ENCODE results near the gene C22orf23. TPM values are rescaled to one million over a fixed set of nuclear protein-coding genes. Genes with fewer than 3 reads are reported as not detected.

The C22orf23 gene
- total RNA-seq, 1 donor = 0.72 TPM

GRCh38 chr22:37996515-37997246 is 43.3 kb upstream of the C22orf23 start:
- no peak for TF ChIP-seq CTCF (IDR thresholded peaks at IDR 0.05; ENCODE audit: extremely low read depth, low read depth, low read length)
- no peak overlapping the region for H3K4me2 ChIP-seq (ENCODE audit: insufficient read depth, low read length)
- H3K79me2 ChIP-seq (ENCODE audit: insufficient read depth, low read length) = no peaks in the 10 kb centered on the region
- no peaks in the 10 kb centered on the region for H3K27me3 ChIP-seq (ENCODE audit: insufficient read depth, low read length)
- no peak overlapping the region for H3K4me3 ChIP-seq (ENCODE audit: insufficient read depth, low read length)
- no peaks in the 10 kb centered on the region for H4K20me1 ChIP-seq (ENCODE audit: insufficient read depth, low read length)
- H3K27ac ChIP-seq (ENCODE audit: low read depth, low read length) = no peak overlapping the region
- H3K9me3 ChIP-seq (ENCODE audit: low read depth, low read length) = no peaks in the 10 kb centered on the region
- peak; percentile 60 for DNase-seq (ENCODE audit: insufficient read length, low spot score, missing footprints)
- no peak overlapping the region for H2AFZ ChIP-seq (ENCODE audit: low read length)
- peaks cover 6% of the 10 kb centered on the region for H3K4me1 ChIP-seq (ENCODE audit: insufficient read depth, low read length)
- H3K36me3 ChIP-seq (ENCODE audit: insufficient read depth, low read length) = no peaks in the 10 kb centered on the region

- no peak overlapping the region for H3K27ac ChIP-seq (ENCODE audit: low read depth, low read length)
- peaks cover 6% of the 10 kb centered on the region for H3K4me1 ChIP-seq (ENCODE audit: insufficient read depth, low read length)
- no peak overlapping the region for H2AFZ ChIP-seq (ENCODE audit: low read length)
- no peak for TF ChIP-seq CTCF (IDR thresholded peaks at IDR 0.05; ENCODE audit: extremely low read depth, low read depth, low read length)
- no peaks in the 10 kb centered on the region for H3K27me3 ChIP-seq (ENCODE audit: insufficient read depth, low read length)
- H3K36me3 ChIP-seq (ENCODE audit: insufficient read depth, low read length) = no peaks in the 10 kb centered on the region
- H4K20me1 ChIP-seq (ENCODE audit: insufficient read depth, low read length) = no peaks in the 10 kb centered on the region
- DNase-seq (ENCODE audit: insufficient read length, low spot score, missing footprints) = peak; percentile 57
- H3K9me3 ChIP-seq (ENCODE audit: low read depth, low read length) = no peaks in the 10 kb centered on the region
- no peak overlapping the region for H3K4me2 ChIP-seq (ENCODE audit: insufficient read depth, low read length)
- H3K4me3 ChIP-seq (ENCODE audit: insufficient read depth, low read length) = no peak overlapping the region
- H3K79me2 ChIP-seq (ENCODE audit: insufficient read depth, low read length) = no peaks in the 10 kb centered on the region
Measured at GRCh38 chr22:37996079-37996478, 42.7 kb upstream of the C22orf23 start.

GRCh38 chr22:37995460-37995859 is 42.1 kb upstream of the C22orf23 start:
- peaks cover 6% of the 10 kb centered on the region for H3K4me1 ChIP-seq (ENCODE audit: insufficient read depth, low read length)
- no peaks in the 10 kb centered on the region for H3K36me3 ChIP-seq (ENCODE audit: insufficient read depth, low read length)
- H3K4me2 ChIP-seq (ENCODE audit: insufficient read depth, low read length) = no peak overlapping the region
- H3K27me3 ChIP-seq (ENCODE audit: insufficient read depth, low read length) = no peaks in the 10 kb centered on the region
- H3K27ac ChIP-seq (ENCODE audit: low read depth, low read length) = no peak overlapping the region
- H3K4me3 ChIP-seq (ENCODE audit: insufficient read depth, low read length) = no peak overlapping the region
- DNase-seq (ENCODE audit: insufficient read length, low spot score, missing footprints) = peak; percentile 51
- no peak for TF ChIP-seq CTCF (IDR thresholded peaks at IDR 0.05; ENCODE audit: extremely low read depth, low read depth, low read length)
- H3K9me3 ChIP-seq (ENCODE audit: low read depth, low read length) = no peaks in the 10 kb centered on the region
- no peaks in the 10 kb centered on the region for H4K20me1 ChIP-seq (ENCODE audit: insufficient read depth, low read length)
- no peak overlapping the region for H2AFZ ChIP-seq (ENCODE audit: low read length)
- no peaks in the 10 kb centered on the region for H3K79me2 ChIP-seq (ENCODE audit: insufficient read depth, low read length)

- no peaks in the 10 kb centered on the region for H4K20me1 ChIP-seq (ENCODE audit: insufficient read depth, low read length)
- TF ChIP-seq CTCF (IDR thresholded peaks at IDR 0.05; ENCODE audit: extremely low read depth, low read depth, low read length) = no peak
- H3K4me3 ChIP-seq (ENCODE audit: insufficient read depth, low read length) = no peak overlapping the region
- no peak overlapping the region for H2AFZ ChIP-seq (ENCODE audit: low read length)
- no peaks in the 10 kb centered on the region for H3K27me3 ChIP-seq (ENCODE audit: insufficient read depth, low read length)
- no peaks in the 10 kb centered on the region for H3K9me3 ChIP-seq (ENCODE audit: low read depth, low read length)
- no peaks in the 10 kb centered on the region for H3K79me2 ChIP-seq (ENCODE audit: insufficient read depth, low read length)
- H3K27ac ChIP-seq (ENCODE audit: low read depth, low read length) = no peak overlapping the region
- H3K36me3 ChIP-seq (ENCODE audit: insufficient read depth, low read length) = no peaks in the 10 kb centered on the region
- H3K4me2 ChIP-seq (ENCODE audit: insufficient read depth, low read length) = no peak overlapping the region
- DNase-seq (ENCODE audit: insufficient read length, low spot score, missing footprints) = peak; percentile 10
- peaks cover 4% of the 10 kb centered on the region for H3K4me1 ChIP-seq (ENCODE audit: insufficient read depth, low read length)
Measured at GRCh38 chr22:37994982-37995381, 41.6 kb upstream of the C22orf23 start.

Data from osteoblast (primary cell).